Ovary (tissue), 3 donors: ENCODE results near the gene RWDD4.

Experiments used
- POLR2A ChIP-seq: fragments of 450-650 bp; IDR thresholded peaks from one replicate; pipeline ENCODE4 v1.6.1; 2017; ENCODE audit warnings: antibody characterized with exemption, mild to moderate bottlenecking, moderate library complexity
- TF ChIP-seq, protein P1 (sequence below), 3 donors: fragments of 450-650 bp in 2 of 3; fragments of 200-600 bp in 1 of 3; IDR thresholded peaks; one replicate each; pipeline versions ENCODE4 v1.5.1 to v1.8.0; 2016 to 2022; ENCODE audit warnings: antibody characterized with exemption in 3 of 3, mild to moderate bottlenecking in 1 of 3
- donor health status: DM: no; HTN: no; CAD: no.

DNA sequence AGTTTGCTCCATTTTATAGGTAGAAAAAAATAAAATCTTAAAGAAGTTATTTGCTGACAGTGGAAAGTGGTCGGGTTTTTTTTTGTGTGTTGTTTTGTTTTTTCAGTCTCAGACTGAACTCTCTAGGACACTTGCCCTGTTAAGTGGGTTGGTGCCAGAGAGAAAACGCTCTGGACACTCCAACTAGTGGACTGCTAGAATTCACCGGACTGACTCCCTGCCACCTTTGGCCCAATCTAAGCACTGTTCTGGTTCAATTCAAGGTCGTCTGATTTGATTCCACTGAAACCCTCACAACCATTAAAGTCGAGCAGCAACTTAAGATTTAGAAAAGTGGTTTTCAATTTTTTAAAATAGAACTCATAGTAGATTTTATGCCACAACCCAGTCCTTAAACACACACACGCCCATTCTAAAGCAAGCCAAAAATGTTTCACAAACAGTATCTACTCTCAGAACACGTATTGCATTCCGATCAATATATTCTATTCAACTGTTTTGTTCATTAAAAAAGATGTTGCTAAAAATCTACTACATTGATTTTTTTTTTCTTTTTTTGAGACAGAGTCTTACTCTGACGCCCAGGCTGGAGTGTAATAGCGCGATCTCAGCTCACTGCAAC, 27.3 kb downstream of the RWDD4 start:
- no peak for TF ChIP-seq POLR2A
- TF ChIP-seq, protein P1, sequence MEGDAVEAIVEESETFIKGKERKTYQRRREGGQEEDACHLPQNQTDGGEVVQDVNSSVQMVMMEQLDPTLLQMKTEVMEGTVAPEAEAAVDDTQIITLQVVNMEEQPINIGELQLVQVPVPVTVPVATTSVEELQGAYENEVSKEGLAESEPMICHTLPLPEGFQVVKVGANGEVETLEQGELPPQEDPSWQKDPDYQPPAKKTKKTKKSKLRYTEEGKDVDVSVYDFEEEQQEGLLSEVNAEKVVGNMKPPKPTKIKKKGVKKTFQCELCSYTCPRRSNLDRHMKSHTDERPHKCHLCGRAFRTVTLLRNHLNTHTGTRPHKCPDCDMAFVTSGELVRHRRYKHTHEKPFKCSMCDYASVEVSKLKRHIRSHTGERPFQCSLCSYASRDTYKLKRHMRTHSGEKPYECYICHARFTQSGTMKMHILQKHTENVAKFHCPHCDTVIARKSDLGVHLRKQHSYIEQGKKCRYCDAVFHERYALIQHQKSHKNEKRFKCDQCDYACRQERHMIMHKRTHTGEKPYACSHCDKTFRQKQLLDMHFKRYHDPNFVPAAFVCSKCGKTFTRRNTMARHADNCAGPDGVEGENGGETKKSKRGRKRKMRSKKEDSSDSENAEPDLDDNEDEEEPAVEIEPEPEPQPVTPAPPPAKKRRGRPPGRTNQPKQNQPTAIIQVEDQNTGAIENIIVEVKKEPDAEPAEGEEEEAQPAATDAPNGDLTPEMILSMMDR (IDR thresholded peaks at IDR 0.05) = no peak
